GM18951 (cell line): ENCODE results near the gene HAUS5.

ENCODE experiments used
- POLR2A ChIP-seq: IDR thresholded peaks from 4 replicates; pipeline ENCODE4 v1.6.1; 2011; ENCODE audit warnings: mild to moderate bottlenecking; ENCODE audit not compliant: insufficient read length, insufficient read depth; ENCODE audit errors: extremely low read depth
- in situ Hi-C: fragments of 300-500 bp; cut with MboI; formaldehyde crosslinking; loops from one replicate; pipeline ENCODE4 v1.12.0; 2022; ENCODE audit warnings: low sequenced_read_pairs, mixed read lengths, inconsistent platforms; ENCODE audit not compliant: unreplicated experiment

The HAUS5 gene, protein sequence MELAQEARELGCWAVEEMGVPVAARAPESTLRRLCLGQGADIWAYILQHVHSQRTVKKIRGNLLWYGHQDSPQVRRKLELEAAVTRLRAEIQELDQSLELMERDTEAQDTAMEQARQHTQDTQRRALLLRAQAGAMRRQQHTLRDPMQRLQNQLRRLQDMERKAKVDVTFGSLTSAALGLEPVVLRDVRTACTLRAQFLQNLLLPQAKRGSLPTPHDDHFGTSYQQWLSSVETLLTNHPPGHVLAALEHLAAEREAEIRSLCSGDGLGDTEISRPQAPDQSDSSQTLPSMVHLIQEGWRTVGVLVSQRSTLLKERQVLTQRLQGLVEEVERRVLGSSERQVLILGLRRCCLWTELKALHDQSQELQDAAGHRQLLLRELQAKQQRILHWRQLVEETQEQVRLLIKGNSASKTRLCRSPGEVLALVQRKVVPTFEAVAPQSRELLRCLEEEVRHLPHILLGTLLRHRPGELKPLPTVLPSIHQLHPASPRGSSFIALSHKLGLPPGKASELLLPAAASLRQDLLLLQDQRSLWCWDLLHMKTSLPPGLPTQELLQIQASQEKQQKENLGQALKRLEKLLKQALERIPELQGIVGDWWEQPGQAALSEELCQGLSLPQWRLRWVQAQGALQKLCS

DNA sequence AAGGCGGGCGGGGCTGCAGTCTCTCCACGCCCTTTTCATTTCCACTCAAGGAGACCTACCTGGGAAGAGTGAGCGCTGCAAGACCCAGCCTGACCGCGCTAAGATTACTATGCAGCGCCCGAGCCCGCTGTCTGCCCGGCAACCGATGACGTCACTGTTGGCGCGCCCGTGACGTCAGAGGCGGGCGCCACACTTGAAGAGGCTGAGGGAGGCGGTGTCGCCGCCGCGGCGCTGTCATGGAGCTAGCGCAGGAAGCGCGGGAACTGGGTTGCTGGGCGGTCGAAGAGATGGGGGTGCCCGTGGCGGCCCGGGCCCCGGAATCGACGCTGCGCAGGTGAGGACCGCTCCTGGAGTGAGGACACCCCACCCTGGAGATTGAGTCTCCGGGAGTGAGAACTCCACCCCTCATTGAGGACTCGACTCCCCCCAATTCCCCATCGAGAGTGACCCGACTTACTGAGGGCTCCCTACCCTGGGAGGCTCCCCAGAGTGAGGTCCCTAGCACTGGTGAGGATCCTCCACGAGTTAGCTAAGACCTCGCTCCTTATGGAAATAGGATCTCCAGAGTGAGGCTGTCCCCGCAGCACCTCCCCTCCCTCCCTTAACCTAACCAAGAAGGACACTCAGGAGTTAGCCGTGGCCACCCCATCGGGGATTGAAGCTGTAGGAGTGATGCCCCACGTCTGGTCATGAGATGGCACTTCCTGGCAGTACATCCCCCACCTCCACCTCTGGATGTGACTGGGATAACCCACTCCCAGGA is at the start of gene HAUS5:
HAUS5 (plus strand) TSS at position 177 of the 763 bp plus-strand sequence; CDS start at position 237, 60 bp downstream.
- in situ Hi-C loops: no loop called here
- peak; percentile 78 for TF ChIP-seq POLR2A

DNA sequence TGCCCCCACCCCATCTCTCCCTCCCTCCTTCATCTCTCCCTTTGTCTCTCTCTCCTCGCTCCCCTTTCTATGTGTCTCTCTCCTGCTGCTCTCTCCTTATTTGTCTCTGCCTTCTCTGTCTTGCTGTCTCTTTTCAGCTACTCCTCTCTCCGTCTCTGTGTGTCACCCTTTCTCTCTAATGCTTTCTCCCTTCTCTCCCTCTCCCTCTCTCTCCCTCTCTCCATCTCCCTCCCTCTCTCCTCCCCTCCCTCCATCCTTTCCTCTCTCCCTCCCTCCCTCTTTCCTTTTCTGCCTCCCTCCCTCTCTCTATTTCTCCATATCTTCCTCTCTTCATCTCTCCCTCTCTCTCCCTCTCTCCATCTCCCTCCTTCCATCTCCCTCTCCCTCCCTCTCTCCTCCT is 49.8 kb upstream of the HAUS5 start:
- TF ChIP-seq POLR2A: no peak
- in situ Hi-C loops: no loop called here

DNA sequence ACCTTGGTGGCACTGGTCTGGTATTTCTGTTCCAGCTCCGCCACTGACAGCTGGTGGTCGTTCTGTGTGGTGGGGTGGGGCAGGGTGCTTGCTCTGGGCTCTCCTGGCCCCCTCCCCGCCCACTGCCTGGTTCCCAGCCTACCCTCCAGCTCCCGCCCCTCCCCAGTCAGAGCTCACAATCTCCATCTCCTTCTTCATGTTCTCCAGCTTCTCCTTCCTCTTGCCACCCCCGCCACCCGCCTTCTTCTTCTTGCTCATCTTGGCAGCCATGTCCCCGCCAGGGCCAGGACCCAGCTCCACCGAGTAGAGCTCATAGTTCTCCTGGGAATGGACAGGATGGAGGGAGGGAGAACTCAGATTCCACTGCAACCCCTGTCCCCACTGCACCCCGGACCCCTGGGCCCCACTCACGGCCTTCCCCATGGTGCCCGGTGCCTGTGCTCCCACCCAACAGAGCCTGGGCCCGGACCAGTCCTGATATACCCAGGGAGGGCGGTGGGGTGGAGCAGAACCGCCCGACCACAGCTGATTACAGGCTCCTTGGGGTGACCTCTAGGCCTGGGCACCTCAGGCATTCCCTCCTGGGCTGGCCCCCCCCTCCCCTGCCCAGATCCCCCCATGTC is 49.2 kb upstream of the HAUS5 start, which contains the start of gene ATP4A:
ATP4A (minus strand) TSS at position 452 of the 623 bp plus-strand sequence; CDS start at position 423, 29 bp downstream.
- in situ Hi-C loops: no loop called here
- TF ChIP-seq POLR2A: no peak

- no peak for TF ChIP-seq POLR2A
- in situ Hi-C loops: no loop called here
Measured at GRCh38 chr19:35565016-35565856, 47.3 kb upstream of the HAUS5 start.

DNA sequence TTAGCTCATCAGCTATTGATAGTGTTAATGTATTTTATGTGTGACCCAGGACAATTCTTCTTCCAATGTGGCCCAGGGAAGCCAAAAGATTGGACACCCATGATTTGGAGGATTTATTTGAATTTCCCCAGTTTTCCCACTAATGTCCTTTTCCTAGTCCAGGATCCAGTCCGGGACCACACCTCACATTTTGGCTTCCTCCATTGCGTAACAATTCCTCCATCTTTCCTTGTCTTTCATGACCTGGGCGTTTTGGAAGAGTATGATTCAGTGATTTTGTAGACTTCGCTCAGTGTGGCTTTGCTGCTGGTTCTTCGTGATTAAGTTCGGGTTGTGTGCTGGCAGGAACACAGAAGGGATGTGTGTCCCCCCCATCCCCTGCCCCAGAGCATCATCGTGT is 45.8 kb upstream of the HAUS5 start:
- TF ChIP-seq POLR2A: no peak
- in situ Hi-C loops: no loop called here

DNA sequence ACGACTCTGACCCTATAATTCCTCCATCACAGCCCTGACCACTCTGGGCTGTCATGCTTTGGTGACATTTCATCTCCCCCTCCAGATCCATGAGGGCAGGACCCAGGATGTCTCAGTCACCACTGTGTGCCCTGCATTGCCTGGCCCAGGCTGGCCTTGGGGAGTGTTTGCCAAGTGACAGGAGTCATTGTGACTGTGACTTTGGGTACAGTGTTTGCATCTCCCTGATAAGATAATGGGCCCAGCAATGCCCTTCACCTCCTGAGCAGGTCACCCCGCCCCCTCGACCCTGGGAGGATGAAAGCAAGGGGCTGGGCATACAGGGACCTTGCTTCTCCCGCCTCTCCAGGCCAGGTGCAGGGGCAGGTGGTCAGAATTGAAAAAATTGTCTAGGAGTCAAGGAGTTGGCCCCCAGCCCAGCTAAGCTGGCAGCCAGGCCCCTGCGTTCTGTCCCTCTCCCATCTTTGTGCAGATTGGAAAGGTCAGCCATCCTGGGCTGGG is 43.2 kb upstream of the HAUS5 start:
- no peak for TF ChIP-seq POLR2A
- in situ Hi-C loops: no loop called here

DNA sequence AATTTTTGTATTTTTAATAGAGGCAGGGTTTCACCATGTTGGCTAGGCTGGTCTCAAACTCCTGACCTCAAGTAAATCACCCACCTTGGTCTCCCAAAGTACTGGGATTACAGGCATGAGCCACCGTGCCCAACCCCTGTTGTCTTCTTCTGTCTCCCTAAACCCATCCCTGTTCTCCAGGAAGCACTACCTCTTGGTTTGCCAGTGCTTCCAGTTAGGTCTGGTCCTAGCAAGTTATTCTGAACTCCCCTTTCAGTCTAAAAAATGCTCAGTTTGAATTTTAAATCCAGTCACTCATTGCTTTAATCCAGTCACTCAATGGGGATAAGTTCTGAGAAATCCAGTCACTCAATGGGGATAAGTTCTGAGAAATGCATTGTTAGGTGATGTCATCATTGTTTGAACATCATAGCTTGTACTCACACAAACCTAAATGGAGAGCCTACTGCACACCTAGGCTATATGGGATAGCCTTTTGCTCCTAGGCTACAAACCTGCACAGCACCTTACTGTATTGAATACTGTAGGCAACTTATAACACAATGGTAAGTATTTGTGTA is 41.0 kb upstream of the HAUS5 start:
- TF ChIP-seq POLR2A: no peak
- in situ Hi-C loops: no loop called here

DNA sequence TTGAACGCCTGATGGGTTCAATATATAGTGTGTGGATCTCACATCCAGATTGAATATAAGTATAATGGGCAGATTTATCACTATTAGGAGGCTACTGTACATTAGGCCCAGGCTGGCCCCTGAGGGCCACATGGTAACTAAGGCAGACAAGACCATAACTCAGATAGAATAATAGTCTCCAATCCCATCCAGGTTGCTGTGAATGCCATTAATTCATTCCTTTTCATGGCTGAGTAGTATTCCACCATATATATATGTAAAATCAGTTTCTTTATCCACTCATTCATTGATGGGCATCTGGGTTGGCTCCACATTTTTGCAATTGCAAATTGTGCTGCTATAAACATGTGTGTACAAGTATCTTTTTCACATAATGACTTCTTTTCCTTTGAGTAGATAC is 34.6 kb upstream of the HAUS5 start:
- no peak for TF ChIP-seq POLR2A
- in situ Hi-C loops: no loop called here

DNA sequence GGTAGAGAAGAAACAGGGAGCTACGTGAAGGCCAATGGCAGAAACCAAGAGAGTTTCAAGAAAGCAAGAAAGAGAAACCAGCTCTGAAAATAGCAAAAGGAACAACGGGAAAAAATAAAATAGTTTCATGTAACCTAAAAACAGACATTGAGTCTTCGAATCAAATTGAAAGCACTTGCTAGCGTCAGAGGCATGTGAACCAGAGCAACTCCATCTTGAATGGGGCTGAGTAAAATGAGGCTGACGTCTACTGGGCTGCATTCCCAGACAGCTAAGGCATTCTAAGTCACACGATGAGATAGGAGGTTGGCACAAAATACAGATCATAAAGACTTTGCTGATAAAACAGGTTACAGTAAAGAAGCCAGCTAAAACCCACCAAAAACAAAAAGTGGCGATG is 33.8 kb upstream of the HAUS5 start:
- in situ Hi-C loops: no loop called here

DNA sequence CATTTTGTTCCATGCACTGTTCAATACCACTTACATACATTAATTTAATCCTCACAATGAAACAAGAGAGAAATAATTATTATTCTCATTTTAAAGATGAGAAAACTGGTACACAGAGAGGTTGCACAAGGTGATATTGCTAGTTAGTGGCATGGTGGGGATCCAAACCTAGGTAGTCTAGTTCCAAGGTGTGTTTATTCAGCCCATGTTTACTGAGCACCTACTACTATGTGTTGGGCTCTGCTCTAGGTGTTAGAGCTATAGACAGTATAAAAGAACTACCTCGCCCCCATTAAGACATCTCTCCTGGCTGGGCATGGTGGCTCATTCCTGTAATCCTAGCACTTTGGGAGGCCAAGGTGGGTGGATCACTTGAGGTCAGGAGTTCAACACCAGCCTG is 29.8 kb upstream of the HAUS5 start:
- in situ Hi-C loops: no loop called here

More for the DNA sequence above, 33.8 kb upstream of the HAUS5 start:
- TF ChIP-seq POLR2A: no peak

GRCh38 chr19:35585848-35586247 is 26.7 kb upstream of the HAUS5 start, which contains the start of gene PMIS2:
PMIS2 (plus strand) TSS chr19:35586173; CDS start chr19:35586260, 87 bp downstream.
- in situ Hi-C loops: no loop called here
- no peak for TF ChIP-seq POLR2A

More for the DNA sequence above, 29.8 kb upstream of the HAUS5 start:
- TF ChIP-seq POLR2A: no peak
